ENCODE measurements around the gene ZNF892. TPM values are rescaled to one million over a fixed set of nuclear protein-coding genes. Genes with fewer than 3 reads are reported as not detected.
"Not testable (repeated sequence)": the region's sequence is repeated elsewhere in the genome, so short reads cannot be mapped to it uniquely, and the experiment has no call there.

Gene ZNF892
- total RNA-seq, 2 experiments from 2014 or later: 3.6 to 4.0 TPM

DNA sequence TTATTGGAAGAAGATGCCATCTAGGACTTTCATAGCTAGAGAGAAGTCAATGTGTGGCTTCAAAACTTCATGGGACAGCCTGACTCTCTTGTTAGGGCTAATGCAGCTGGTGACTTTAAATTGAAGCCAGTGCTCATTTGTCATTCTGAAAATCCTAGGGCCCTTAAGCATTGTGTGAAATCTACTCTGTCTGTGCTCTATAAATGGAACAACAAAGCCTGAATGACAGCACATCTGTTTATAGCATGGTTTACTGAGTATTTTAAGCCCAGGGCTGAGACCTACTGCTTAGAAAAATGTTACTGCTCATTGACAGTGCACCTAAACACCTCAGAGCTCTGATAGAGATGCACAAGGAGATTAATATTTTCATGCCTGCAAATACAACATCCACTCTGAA, 30.8 kb downstream of the ZNF892 start:
- DNase-seq: no peak
- Mint-ChIP-seq H3K27me3 (no peaks in the 10 kb centered on the region), H3K36me3 (ENCODE audit: low read depth) (peaks cover 3% of the 10 kb centered on the region), H3K9me3 (peaks cover 41% of the 10 kb centered on the region), H3K4me3 (no peak overlapping the region), H3K27ac (no peak overlapping the region), H3K4me1 (no peaks in the 10 kb centered on the region)
- ChIA-PET CTCF (interaction anchor here (1.1 kb wide), 1 partner anchor 15 kb away, joined by 3 read pairs; no protein-coding TSS in a partner anchor), POLR2A (no interaction called here)

DNA sequence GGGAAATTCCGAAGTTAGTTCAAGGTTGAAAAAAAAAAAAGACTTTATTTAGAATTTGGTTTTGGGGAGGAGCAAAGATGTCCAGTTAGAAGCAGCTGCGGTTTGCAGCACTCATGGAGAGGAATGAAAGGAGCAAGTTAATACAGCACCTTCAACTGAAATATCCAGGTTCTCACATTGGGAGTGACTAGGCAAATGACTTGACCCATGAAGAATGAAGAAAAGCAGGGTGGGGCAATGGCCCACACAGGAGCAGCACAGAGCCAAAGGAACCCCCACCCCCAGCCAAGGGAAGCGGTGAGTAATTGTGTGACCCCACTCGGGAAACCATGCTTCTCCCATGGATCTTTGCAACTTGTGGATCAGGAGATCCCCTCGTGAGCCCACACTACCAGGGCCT, 32.8 kb downstream of the ZNF892 start:
- Mint-ChIP-seq H3K27me3 (no peaks in the 10 kb centered on the region), H3K9me3 (peaks cover 43% of the 10 kb centered on the region), H3K4me1 (no peaks in the 10 kb centered on the region), H3K4me3 (no peak overlapping the region), H3K27ac (no peak overlapping the region), H3K36me3 (ENCODE audit: low read depth) (peaks cover 3% of the 10 kb centered on the region)
- ChIA-PET CTCF (interaction anchor here (0.8 kb wide), 1 partner anchor 23 kb away, joined by 5 read pairs; no protein-coding TSS in a partner anchor), POLR2A (no interaction called here)
- DNase-seq: no peak

DNA sequence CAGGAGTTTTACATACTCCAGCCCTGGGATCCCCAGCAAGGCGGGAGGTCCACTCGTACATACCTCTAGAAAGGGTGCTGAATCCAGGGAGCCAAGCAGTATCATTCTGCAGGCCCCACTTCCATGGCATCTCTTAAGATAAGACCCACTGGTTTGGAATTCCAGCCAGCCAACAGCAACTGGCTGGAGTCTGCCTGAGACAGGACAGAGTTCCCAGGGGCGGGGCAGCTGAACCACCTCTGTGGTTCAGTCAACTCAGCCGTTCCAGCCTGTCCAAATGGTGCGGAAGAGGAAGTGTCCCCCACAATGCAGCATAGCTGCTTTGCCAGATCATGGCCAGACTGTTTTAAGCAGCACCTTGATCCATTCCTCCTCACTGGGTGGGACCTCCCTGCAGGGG, 33.2 kb downstream of the ZNF892 start:
- POLR2A ChIA-PET: no interaction called here

DNA sequence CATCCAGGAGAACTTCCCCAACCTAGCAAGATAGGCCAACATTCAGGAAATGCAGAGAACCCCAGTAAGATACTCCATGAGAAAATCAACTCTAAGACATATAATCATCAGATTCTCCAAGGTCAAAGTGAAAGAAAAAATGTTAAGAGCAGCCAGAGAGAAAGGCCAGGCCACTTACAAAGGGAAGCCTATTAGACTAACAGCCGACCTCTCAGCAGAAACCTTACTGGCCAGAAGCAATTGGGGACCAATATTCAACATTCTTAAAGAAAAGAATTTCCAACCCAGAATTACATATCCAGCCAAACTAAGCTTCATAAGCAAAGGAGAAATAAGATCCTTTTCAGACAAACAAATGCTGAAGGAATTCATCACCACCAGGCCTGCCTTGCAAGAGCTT, 34.8 kb downstream of the ZNF892 start:
- H3K36me3 Mint-ChIP-seq (ENCODE audit: low read depth); CTCF ChIA-PET; POLR2A ChIA-PET; DNase-seq; H3K27me3 Mint-ChIP-seq; H3K27ac Mint-ChIP-seq; H3K4me1 Mint-ChIP-seq; H3K4me3 Mint-ChIP-seq: not testable (repeated sequence)
- peaks cover 37% of the 10 kb centered on the region for H3K9me3 Mint-ChIP-seq

More for the DNA sequence above, 33.2 kb downstream of the ZNF892 start:
- Mint-ChIP-seq H3K27ac (no peak overlapping the region), H3K9me3 (peaks cover 43% of the 10 kb centered on the region), H3K36me3 (ENCODE audit: low read depth) (peaks cover 3% of the 10 kb centered on the region), H3K4me1 (no peaks in the 10 kb centered on the region), H3K4me3 (no peak overlapping the region), H3K27me3 (no peaks in the 10 kb centered on the region)
- CTCF ChIA-PET: interaction anchor here (0.8 kb wide), 1 partner anchor 24 kb away, joined by 5 read pairs; no protein-coding TSS in a partner anchor
- DNase-seq: no peak

Other genes with a start within 250 kb of the ZNF892 start
- gene MAL, start 181.8 kb upstream of the ZNF892 start, total RNA-seq: 100 to 1,000 TPM; 237 to 339 TPM
- 10 to 100 TPM; 70.3 to 71.7 TPM for gene MRPS5, start 85.7 kb upstream of the ZNF892 start, total RNA-seq
- gene ZNF514, start 47.7 kb upstream of the ZNF892 start, total RNA-seq: 10 to 100 TPM; 11.4 to 11.6 TPM
- gene ZNF2, start 41.7 kb upstream of the ZNF892 start, total RNA-seq: 1 to 10 TPM; 4.4 to 4.8 TPM
- under 1 TPM; 0.08 to 0.42 TPM for gene PROM2, start 66.9 kb downstream of the ZNF892 start, total RNA-seq
- gene KCNIP3, start 89.8 kb downstream of the ZNF892 start, total RNA-seq: not detected
- 10 to 100 TPM; 34.3 to 35.9 TPM for gene FAHD2A, start 195.2 kb downstream of the ZNF892 start, total RNA-seq

Measured in activated CD4-positive, alpha-beta T cell treated with anti-CD3 and anti-CD28 coated beads, Interleukin-2, amount 10 ng/mL, durations not matched to agents 7 days and 5 days (primary cell).